ENCODE data around the gene PRKCA.

- TF ChIP-seq REST (IDR thresholded peaks at IDR 0.05; ENCODE audit: insufficient read depth in 1 of 2, low read depth in 2 of 2, low read length in 2 of 2) (no peak), POLR2AphosphoS5 (IDR thresholded peaks at IDR 0.05; ENCODE audit: low read depth, low read length) (no peak), SIN3A (IDR thresholded peaks at IDR 0.05; ENCODE audit: borderline replicate concordance, insufficient read depth, low read length) (no peak), TAF1 (IDR thresholded peaks at IDR 0.05; ENCODE audit: borderline replicate concordance, insufficient read depth, low read length) (no peak)
Measured at GRCh38 chr17:66431910-66432309, 129.5 kb downstream of the PRKCA start.
